NCI-H2196 (cell line): Measurements from ENCODE around the gene RAB40A.

Experiments used
- DNase-seq: peaks from one replicate; lab custom pipeline; 2025; ENCODE audit not compliant: unreplicated experiment; lab: John Stamatoyannopoulos, UW

RAB40A gene, protein sequence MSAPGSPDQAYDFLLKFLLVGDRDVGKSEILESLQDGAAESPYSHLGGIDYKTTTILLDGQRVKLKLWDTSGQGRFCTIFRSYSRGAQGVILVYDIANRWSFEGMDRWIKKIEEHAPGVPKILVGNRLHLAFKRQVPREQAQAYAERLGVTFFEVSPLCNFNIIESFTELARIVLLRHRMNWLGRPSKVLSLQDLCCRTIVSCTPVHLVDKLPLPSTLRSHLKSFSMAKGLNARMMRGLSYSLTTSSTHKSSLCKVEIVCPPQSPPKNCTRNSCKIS

DNA sequence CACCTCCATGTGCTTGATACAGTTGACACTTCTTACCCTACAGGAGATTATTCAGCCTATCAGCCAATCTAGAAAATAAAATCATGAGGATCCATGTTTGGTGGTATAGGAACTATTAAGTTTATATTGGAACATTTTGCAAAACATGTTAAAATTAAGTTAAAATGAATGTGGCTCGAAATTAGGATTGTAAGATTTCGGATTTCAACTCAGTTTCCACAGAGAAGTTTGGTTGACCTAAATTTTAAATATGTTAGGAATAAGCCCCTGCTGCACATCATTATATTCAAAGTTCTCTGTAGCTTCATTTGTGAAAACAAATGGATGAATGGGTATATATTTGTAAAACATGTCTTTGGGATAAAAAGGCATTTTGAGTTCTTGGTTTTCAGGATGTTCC lies at the start of gene RAB40A:
Gene RAB40A, minus strand, starts transcription at position 101 of the 400 bp plus-strand sequence. CDS start 18,733 bp downstream, outside the sequence.
- no peak for DNase-seq

DNA sequence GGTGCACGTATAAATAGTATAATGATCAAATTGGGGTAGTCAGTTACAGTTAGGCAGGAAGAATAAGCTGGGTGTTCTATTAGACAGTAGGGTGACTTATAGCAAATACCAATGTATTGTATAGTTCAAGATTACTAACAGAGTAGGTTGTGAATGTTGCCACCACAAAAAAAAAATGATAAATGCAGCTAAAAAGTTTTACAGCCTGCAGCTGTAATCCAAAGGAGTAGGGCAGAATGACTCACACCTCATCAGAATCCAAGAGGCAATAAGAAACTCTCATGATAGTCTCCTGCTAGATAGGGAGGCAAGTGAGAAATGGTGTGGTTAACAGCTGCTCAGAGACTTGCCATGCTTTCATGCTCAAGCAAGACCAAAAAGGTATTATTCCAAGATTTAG lies 46.5 kb upstream of the RAB40A start:
- DNase-seq, result no peak

DNA sequence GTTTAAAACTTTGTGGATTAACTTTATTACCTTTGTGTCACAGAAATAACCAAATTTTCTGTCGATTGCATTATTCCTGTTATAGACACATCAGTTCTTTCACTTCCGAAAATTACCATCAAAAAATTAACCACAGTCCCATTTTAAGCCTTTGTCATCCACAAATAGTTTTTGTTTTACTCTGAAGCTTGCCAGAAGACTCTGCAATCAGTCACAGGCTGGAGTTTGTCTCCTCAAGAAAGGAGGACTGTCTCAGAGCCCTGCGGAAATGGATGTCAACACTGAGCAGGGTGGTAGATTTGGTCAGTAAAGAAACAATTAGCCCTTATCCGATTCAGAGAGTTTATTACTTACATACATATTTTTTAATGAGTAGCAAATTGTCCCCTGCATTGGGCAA lies 45.9 kb upstream of the RAB40A start:
- no peak for DNase-seq

DNA sequence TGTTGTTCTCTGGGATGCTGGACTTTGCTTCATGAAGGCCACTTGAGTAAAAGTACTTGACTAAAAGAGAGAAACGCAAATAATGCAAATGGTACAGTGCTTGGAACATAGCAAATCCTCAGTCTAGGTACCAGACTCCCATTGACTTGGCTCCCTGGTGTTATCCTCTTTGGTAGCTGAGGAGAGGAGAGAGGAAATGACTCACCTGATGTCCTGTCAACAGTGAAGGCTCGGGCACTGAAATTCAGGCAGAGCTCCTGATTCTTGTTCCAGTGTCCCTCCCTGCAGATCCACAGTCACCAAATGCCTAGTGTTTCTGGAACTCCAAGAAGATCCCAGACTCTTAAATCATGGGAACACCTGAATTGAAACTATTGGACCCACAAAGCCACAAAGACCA lies 43.5 kb upstream of the RAB40A start:
- DNase-seq, result no peak

DNA sequence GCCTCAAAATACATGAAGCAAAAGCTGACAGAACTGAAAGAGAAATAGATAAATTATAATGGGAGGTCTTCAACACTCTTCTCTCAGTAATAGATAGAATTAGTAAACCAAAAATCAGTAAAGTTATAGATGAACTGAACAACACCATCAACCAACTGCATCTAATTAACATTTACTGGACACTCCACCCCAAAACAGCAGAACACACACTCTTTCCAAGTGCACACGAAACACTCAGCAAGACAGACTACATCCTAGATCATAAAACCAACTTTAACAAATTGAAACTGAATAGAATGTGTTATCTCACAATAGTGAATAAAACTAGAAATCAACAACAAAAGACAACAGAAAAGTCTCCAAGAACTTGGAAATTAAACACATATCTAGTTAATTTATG lies 41.0 kb upstream of the RAB40A start:
- DNase-seq, result no peak

DNA sequence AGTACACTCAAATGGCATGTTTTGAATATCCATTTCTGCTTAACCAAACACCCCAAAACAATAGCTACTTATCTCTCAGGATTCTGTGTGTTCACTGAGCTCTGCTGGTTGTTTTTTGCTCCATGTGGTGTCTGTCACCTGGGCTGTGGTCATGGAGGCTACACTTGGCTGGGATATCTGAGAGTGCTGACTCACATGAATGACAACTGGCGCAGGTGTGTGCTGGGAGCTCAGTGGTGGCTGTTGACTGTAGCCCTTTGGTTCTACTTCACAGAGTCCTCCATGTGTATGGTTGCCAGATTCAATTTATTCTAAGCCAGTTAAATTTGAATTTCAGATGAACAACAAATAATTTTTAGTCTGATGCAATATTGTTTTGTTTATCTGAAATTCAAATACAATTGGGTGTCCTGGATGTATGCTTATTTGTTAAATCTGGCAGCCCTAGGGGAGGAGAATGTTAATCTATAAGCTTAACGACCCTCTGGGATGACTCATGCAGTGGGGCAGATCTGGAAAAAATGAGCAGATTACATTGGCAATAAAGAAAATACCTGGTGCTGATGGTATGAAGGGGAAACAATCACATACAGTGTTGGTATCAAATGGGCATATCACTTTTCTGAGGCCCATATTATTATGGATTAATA lies 37.8 kb upstream of the RAB40A start:
- peak; percentile 4 for DNase-seq

DNA sequence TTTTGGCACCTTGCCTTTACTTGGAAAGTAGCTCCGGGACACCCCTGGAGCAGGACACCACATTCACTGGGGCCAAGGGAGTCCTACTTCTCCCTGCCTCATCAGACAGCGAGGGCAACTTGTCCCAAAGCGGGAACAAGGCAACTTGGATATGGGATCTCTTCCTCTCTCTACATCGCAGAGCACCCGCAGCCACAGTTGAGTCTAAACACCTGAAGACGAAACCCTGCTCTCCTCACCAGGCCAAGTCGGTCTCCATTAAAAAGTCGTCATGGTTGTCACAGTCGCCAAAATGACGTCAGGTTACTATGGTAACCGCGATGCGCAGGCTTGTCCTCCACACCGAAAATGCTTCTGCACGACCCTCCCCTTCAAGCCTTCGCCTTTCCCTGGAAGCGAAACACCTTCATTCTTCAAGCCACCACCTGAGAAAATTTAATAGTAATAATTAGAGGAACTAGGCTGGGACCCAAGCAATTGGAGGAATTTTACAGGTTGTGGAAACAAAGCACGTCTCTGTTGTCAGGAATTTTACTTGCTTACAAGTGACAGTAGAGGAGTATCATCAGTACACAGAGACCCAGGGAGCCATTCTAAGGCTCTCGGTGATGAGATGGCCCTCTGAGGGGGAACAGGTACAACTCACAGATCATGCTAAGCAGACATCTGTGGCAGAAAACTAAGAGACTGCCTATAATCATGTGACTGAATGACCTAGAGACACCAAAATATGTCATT lies 35.6 kb upstream of the RAB40A start:
- peak; percentile 55 for DNase-seq

DNA sequence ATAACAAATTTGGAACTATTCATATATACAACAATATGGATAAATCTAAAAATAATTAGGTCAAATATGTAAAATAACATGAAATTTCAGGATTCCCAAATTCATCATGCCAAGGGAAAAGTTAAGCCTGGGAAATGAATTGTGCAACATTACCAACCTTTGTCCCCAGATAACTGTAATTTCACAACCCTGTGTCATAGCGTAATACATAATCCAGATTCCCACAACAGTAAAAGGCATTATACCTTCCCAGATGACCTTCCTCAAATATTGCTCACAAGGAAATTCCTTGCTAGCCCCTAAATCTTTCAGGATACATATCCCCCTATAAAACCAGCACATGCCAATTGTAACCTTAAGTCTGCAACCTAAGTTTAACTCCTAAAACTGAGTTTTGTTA lies 32.9 kb upstream of the RAB40A start:
- DNase-seq, result no peak

DNA sequence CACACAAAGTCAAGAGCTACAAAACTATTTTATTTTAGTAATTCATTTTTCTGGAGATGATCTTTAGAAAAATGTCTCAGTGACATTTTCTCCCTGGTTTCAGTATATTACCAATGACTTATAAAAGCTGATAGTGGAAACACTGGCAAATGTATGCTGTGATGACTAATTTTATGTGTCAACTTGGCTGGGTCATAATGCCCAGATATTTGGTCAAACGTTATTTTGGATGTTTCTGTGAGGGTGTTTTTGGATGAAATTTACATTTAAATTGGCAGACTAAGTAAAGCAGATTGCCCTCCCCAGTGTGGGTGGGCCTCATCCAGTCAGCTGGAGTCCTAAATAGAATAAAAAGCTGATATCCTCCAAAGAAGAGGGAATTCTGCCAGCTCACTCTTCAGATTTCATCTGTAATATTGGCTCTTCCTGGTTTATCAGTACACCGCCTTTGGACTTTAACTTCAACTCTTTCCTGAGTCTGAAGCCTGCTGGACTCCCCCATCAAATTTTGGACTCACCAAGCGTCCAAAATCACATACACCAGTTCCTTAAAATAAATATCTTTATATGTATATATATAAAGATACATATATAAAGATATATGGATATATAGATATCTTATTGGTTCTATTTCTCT lies 31.2 kb upstream of the RAB40A start:
- DNase-seq, result no peak

DNA sequence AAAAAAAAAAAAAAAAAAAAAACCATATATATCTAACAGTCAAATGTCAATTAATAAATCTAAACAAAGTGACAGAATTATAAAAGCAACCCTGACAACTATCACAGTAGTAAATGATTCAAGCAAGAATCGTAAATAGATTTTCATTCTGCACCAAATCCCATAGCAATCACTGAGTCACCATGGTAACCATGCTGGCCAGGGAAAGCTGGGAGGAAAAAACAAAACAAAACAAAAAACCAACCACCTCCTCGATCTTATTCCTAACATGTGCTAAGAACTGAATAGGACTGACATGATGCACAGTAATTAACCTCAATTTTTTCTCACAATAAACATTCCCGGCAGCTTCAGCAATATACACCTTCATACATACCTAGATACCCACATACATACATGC lies 30.6 kb upstream of the RAB40A start:
- no peak for DNase-seq

DNA sequence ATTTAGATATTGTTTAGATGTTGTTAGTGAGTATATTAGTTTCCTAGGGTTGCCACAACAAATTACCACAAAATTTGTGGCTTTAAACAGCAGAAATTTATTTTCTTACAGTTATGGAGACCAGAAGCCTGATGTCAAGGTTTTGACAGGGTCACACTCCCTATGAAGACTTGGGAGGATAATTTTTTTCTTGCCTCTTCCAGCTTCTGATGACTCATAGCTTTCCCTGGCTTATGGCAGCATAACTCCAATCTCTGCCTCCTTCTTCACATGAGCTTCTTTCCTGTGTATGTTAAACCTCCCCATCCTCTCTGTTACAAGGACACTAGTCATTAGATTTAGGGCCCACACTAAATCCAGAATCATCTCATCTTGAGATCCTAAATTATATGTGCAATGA lies 20.9 kb upstream of the RAB40A start:
- no peak for DNase-seq

DNA sequence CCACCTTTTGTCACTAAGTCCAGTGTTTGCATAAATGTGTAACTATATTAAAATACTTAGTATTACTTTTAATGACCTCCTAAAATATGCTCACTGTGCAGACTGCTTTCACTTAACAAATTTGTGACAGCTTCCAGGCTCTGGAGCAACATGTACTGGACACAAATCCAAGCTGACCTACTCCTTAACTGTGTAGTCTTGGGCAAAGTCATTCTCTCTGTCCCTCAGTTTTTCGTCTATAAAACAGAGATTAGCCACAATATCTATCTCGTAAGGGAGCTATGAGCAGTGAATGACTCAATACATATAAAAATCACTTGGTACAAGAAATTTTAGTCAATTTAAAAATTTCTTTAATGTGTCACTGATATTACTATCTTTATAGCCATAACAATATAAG lies 20.4 kb upstream of the RAB40A start:
- DNase-seq, result no peak

DNA sequence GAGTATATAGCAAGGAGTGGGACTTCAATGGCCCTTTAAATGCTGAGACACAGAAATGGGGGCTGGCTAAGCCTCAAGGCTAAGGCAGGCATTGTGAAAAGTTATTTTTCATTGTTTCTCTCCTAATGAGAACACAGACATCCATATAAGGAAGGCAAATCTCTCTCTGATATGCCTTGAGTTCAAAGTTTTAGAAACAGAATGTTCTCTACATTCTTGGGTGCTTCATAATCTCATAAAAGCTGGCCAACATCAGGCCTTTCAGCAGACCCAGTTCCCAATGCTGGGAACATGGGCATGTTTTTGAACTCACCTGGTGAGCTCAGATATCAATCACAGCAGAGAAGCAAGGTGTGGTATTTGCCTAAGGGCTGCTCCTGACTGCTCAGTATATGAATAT lies 19.4 kb upstream of the RAB40A start:
- no peak for DNase-seq

DNA sequence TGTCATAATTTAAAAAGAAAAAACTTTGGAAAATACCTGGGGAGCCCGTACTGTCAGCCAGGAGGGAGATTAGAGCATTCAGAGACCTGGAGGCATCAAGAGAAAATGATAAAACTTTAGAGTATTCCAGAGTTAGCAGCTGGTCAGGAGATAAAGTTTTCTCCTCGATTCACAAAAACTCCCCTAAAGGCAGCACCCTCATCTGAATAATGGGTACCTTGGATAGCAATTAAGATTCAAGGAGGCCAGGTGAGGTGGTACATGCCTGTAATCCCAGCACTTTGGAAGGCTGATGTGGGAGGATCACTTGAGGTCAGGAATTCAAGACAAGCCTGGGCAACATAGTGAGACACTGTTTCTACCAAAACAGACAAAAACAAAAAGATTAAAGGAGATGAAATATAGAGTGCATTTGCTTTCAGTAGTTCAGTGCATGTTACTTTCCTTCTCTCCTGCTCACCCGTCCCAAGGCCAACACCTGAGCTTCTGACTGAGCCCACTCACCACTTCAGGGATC lies 18.6 kb upstream of the RAB40A start:
- no peak for DNase-seq

DNA sequence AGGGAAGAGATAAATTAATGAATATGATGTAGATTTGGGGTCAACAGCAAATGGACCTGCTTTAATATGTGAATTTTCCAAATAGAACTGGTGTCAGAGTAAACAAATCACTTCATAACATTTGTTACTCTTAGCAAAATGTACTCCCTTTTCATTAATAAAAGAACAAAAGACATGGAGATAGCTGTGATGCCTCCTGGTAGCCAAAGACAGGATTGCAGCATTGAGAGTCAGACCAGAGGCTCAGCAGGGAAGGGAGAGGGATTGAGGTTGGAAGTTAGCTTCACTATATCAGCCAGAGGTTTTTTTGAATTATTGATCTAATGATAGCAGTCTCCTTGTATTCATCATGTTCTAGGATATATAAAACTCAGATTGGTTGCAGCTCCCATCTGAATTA lies 17.4 kb upstream of the RAB40A start:
- no peak for DNase-seq

DNA sequence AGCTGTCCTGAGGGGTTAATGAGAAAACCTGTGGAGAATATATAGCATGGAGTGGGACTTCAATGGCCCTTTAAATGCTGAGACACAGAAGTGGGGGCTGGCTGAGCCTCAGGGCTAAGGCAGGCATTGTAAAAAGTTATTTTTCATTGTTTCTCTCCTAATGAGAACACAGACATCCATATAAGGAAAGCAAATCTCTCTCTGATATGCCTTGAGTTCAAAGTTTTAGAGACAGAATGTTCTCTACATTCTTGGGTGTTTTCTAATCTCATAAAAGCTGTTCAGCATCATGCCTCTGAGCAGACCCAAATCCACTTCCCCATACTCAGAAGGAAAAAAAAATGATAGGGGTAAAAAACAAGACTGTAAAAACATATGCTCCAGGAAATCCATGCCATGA lies 16.8 kb upstream of the RAB40A start:
- DNase-seq, result no peak

DNA sequence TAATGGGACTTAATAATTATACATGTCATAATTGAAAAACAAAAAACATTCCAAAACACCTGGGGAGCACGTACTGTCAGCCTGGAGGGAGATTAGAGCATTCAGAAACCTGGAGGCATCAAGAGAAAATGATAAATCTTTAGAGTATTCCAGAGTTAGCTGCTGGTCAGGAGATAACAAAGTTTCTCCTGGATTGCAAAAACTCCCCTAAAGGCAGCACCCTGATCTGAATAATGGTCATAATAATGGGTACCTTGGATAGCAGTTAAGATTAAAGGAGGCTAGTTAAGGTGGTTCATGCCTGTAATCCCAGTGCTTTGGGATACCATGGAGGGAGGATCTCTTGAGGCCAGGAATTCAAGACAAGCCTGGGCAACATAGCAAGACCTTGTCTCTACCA lies 15.9 kb upstream of the RAB40A start:
- DNase-seq, result no peak

DNA sequence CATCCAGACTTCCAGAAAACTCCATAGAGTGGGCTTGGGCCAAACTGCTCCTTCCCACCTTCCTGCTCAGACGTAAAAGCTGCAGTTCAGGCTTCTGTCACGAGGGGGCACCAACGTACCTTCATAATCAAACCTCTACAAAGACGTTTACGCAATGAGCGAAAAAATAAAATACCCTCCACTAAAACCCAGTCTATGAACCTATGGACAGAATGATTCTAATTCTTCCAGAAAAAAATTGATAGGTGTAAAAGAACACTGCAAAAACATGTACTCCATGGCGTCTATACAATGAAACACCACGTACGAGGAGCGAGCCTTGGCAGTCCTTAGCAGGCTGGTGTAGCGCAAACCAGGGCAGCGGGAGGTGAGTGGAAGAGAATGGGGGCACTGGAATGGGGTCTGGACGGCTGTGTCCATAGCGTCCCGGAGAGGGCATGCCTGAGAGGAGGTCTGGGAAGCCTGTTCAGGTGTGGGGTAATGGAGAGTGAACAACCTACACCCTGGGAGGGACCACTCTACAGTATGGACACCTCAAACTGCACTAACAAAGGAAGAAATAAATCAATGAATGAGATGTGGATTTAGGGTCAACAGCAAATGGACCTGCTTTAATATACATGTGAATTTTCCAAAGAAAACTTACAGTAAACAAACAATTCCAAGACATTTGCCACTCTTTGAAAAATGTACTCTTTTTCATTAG lies 14.4 kb upstream of the RAB40A start:
- peak; percentile 53 for DNase-seq

DNA sequence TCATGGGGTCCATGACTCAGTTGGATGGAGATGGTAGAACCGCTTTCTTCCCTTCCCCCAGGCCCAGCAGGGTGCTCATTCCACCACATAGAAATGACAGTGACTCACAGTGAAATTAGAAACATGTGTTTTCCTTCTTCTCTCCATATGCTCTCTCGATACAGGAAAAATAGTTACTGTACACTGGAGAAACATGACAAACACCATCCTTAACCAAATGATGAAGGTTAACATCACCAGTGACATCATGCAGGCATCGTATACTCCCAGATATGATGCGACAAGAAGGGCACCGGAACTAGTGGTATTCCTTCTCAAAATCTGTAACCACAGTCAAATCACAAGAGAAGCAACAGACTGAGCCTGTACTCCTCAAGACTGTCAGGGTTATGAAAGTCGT lies 11.7 kb upstream of the RAB40A start:
- no peak for DNase-seq

DNA sequence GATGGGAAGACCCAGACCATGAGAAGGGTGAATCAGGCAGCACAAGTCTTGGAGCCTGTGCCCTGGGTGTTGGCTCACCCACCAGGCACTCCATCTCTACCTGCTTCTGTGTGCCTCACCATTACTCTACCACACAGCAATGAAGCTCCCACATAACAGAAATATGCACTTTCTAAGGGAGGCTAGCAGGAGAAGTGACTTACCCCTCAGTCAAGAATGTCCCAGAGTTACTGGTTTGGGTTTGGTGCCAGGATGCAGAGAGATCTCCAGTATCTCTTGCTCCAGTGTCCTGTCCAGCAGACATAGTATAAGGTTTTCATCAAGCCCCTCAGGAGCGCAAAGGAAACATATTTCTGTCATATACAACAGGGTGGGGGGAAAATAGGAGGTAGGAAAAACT lies 11.3 kb upstream of the RAB40A start:
- no peak for DNase-seq

DNA sequence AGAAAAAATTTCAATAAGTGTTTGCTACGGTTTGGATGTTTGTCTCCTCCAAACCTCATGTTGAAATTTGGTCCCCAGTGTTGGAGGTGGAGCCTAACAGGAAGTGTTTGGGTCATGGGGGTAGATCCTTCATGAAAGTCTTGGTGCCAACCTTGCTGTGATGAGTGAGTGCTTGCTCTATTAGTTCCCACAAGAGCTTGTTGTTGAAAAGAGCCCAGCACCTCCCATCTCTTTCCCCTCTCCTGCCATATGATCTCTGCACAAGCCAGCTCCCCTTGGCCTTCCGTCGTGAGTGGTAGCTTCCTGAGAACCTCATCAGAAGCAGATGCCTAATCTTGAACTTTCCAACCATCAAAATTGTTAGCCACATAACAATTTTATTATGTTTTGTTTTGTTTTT lies 10.3 kb upstream of the RAB40A start:
- DNase-seq, result no peak
